HG02642 (cell line): ENCODE data around the gene FBXO45.
"Not testable (repeated sequence)": the region's sequence is repeated elsewhere in the genome, so short reads cannot be mapped to it uniquely, and the experiment has no call there.

ENCODE experiments used
- ATAC-seq: cut with Tn5 transposase; IDR thresholded peaks from one replicate; pipeline ENCODE4 v1.9.1; 2021; ENCODE audit warnings: mild to moderate bottlenecking; ENCODE audit not compliant: unreplicated experiment, poor library complexity

FBXO45 gene

GRCh38 chr3:196554205-196554604 lies 14.3 kb upstream of the FBXO45 start:
- no peak for ATAC-seq

DNA sequence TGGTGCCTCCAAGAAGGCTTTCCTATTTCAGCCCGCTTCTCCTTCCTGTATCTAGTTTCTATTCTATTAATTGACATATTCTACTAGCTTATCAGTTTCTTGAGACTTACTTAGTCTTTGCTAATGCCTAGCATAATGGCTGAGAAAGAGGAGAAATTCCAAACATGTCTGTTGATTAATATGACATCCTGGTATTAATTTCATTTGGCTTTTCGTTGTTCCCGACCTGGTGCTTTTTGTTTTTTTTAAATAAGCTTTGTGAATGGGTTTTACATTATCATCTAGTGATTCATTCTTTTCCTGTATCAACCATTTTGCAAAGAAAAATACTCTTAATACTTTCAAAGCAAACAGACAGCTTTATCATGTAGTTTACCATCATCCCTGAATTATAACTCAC lies 13.2 kb upstream of the FBXO45 start:
- ATAC-seq: no peak

- ATAC-seq: no peak
Observed at GRCh38 chr3:196557236-196557635, 11.2 kb upstream of the FBXO45 start.

GRCh38 chr3:196558476-196558875 lies 10.0 kb upstream of the FBXO45 start:
- no peak for ATAC-seq

DNA sequence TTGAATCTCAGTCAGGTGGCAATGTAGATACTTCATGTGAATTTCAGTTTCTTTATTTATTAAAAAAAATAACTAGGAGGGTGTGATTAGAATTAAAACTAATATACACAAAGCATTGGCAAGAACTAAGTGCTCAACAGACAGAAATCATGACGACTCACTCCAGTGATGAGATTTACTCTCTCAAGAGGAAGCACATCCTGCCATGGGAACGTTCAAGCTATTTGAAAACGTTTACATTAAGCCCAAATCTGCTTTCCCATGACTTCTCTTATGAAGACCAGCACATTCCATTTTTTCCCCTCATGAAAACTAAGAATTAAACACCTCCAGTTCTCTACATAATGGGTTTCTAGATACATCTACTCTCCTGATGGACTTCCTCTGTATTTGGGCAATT lies 8.6 kb upstream of the FBXO45 start:
- no peak for ATAC-seq

DNA sequence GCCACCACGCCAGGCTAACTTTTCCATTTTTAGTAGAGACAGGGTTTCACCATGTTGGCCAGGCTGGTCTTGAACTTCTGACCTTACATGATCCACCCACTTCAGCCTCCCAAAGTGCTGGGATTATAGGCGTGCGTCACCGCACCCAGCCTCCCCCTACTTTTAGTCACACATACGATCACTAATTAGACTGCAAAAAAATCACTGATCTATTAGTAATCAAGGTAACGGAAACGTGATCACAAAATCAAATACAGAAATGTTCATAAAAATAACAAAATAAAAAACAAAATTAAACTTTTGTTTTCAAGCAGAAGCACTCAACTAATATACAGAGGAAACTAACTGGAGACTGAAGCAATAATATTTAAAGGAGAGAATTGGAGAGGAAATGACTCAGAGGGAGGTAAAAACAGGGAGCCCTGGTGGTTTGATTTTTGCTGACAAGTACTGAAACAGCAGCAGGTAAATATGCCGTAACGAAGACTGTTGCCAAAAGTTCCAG lies 4.7 kb upstream of the FBXO45 start:
- ATAC-seq: no peak

GRCh38 chr3:196569003-196569516 lies 600 bp downstream of the FBXO45 start:
- ATAC-seq: peak; percentile 40

GRCh38 chr3:196570332-196570731 lies 1.9 kb downstream of the FBXO45 start:
- not testable (repeated sequence) for ATAC-seq

- ATAC-seq: no peak
Observed at GRCh38 chr3:196572389-196572788, 3.9 kb downstream of the FBXO45 start.

DNA sequence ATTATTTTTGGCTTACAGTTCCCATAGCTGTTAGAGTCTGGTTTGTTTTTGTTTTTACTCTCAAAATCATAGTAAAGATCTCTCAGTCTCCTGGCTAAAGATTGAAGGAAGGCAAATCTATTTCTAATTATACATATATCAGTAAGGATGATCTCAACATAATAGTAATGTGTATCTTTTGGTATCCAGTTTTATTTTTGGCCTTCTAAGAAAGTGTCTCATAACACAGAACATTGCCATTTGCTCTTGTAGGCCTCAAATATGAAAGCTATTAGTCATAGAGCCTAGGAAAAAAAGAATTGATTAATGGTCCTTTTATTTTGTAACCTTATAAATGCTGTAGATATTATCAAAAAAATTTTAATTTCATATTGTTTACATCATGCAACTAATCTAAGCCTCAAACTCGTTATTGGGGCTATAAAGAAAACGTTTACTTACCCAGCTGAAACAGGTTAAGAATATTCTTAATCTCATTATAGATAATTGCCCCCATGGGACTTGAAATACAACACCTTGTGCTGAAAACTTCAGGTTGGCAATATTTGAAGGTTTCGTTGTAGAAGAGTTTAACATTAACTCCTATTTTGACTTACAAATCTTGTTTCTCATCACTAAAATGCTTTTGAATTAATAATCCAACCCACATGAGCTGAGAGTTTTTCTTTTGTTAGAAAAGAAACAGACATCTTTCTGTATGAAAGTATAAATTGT lies 16.7 kb downstream of the FBXO45 start:
- no peak for ATAC-seq

DNA sequence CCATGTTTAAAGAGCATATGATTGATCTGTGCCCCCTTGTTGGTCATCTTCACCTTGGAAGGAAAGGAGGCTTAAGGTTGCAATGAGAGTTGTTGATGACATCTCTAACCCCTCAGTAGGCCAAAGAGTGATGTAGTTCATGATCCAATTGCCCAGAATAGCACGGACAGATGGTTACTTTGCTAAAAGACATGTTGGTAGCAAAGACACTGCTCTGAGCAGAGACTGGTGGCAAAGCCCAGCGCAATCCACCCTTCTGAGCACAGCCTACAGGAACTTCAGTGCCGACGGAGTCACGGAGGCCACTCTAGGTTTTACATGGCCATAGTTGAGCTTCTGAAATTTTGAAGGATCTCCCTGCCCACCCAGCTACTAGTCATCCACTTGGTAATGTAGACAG lies 21.8 kb downstream of the FBXO45 start:
- ATAC-seq: no peak

GRCh38 chr3:196596355-196596754 lies 27.9 kb downstream of the FBXO45 start:
- ATAC-seq: no peak

GRCh38 chr3:196597971-196598733 lies 29.7 kb downstream of the FBXO45 start:
- ATAC-seq: not testable (repeated sequence)

GRCh38 chr3:196599734-196600128 lies 31.3 kb downstream of the FBXO45 start:
- no peak for ATAC-seq

- ATAC-seq: no peak
Observed at GRCh38 chr3:196600359-196600758, 31.9 kb downstream of the FBXO45 start.

GRCh38 chr3:196602673-196603072 lies 34.2 kb downstream of the FBXO45 start:
- no peak for ATAC-seq

- no peak for ATAC-seq
Observed at GRCh38 chr3:196603683-196604082, 35.2 kb downstream of the FBXO45 start.

GRCh38 chr3:196604548-196604947 lies 36.1 kb downstream of the FBXO45 start:
- no peak for ATAC-seq

GRCh38 chr3:196608693-196609092 lies 40.2 kb downstream of the FBXO45 start:
- no peak for ATAC-seq

GRCh38 chr3:196609343-196609775 lies 40.9 kb downstream of the FBXO45 start:
- ATAC-seq: peak; percentile 83

- no peak for ATAC-seq
Observed at GRCh38 chr3:196609805-196610515, 41.5 kb downstream of the FBXO45 start.
